GM18870 (cell line): ENCODE measurements around the gene MYO15A.
"Not testable (repeated sequence)": the region's sequence is repeated elsewhere in the genome, so short reads cannot be mapped to it uniquely, and the experiment has no call there.

Experiments used
- ATAC-seq: cut with Tn5 transposase; IDR thresholded peaks from one replicate; pipeline ENCODE4 v1.9.1; 2021; ENCODE audit warnings: moderate library complexity; ENCODE audit not compliant: unreplicated experiment

The MYO15A gene

DNA sequence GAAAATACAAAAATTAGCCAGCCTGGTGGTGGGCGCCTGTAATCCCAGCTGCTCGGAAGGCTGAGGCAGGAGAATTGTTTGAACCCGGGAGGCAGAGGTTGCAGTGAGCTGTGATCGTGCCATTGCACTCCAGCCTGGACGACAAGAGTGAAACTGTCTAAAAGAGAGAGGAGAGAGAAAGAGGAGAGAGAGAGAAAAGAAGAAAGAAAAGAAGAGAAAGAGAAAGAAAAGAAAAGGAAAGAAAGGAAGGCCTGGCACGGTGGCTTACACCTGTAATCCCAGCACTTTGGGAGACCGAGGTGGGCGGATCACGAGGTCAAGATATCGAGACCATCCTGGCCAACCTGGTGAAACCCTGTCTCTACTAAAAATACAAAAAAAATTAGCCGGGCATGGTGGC, 108.3 kb downstream of the MYO15A start:
- ATAC-seq: not testable (repeated sequence)

DNA sequence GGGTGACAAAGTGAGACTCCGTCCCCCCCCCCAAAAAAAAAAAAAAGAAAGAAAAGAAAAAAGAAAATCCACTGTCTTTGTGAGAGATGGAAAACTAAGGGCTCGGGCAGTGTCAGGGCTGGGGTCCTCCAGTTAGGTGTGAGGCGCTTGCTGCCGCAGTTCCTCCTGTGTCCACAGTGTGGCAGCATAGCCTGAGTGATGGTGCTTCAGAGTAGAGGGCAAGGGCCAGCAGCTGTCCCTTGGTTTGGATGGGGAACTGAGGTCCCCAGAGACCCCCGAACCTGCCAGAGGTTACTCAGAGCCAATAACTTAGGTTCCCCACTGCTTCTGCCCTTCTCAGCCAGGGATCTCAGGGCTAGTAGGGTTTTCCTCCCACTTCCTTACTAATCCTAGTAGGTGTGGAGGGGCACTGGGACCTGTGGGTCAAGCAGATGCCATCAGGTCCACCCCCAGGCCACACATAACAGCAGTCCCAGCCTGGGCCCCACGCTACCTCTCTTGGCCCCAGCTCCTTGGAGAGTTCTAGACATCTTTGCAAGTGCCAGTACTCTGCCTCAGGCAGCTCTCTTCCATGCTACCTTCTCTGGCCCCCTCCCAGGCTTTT, 109.0 kb downstream of the MYO15A start:
- ATAC-seq: no peak

DNA sequence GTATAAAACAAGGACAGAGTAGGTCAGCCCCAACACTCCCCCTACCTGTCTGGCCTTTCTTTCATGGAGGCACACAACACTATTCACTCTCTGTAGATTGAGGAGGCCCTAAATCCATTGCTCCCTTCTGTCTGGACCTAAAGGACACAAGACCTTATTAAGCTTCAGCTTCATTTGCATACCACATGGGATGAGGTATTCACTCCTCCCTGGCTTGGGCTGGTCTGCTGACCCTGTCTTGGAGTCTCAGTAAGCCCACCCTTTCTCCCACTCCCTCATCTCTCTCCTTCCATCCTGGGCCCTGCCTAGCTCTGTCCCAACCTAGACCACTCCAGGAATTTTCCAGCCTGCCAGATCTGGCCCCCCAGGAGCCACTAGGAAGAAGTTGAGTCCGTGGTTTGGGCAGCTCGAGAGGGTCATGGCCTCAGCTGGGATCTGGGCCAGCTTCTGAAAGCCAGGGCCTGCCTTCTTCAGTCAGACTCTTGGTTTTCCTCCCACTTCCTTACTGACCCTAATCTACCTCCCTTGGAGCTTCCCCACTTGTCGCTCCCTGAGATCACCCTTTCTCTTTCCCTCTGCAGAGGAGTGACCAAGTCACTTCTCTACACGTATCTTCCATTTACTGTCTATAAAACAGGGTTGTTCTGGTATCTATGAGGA, 110.3 kb downstream of the MYO15A start:
- ATAC-seq: no peak

GRCh38 chr17:18224053-18224386, 115.5 kb downstream of the MYO15A start:
- ATAC-seq: no peak

GRCh38 chr17:18224387-18225120, 116.0 kb downstream of the MYO15A start:
- ATAC-seq: no peak

DNA sequence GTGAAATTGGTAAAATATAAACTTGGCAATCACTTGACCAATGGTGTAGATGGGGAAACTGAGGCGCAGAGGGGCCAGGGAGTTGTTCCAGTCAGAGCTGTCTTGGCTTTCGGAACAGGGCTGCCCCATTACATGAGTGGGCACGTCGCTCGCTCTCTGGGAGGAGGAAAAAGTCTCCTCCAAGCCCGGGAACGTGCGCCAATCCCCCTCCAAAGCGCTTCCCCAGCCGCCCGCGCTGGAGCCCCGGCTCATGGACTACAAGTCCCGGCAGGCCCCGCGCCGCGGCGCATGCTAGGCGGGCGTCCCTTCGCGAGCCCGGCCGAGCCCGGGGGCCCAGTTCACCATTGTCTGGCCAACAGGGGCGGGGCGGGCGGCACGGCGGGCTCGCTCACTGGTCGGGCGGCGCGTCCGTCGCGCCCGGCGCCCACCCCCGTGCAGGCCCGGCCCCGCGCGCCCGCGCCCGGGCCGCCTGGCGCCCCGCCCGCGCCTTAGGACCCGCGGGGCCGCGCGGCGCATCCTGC, 116.6 kb downstream of the MYO15A start, which contains the start of gene LLGL1:
LLGL1 (plus strand) TSS at position 515 of the 521 bp plus-strand sequence. CDS start 48 bp downstream, outside the sequence.
- no peak for ATAC-seq

DNA sequence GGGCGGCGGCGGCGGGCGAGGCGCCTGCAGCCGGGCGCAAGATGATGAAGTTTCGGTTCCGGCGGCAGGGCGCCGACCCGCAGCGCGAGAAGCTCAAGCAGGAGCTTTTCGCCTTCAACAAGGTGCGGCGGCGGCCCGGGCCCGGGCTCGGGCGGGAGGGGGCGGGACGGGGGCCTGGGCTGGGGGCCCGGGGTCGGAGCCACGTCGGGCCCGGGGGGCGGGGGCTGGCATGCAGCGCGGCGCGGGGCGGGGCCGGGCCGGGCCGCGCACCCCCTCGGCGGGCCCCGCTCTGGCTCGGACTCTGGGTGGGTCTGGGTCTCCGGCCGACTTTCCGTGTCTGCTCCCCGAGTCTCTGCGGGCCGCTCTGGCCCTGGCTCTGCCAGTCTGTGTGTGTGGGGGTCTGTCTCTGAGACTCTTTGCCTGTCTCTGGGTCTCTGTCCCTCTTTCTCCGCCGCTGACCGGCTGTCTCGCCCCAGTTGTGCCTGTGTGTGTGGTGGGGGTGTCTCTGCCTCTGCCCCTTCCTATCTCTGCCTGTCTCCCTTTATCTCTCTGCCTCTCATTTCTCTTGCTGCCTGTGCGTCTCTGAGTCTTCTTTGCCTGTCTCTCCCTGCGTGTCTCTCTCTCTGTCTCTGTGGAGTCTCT, 117.2 kb downstream of the MYO15A start:
- ATAC-seq: no peak

GRCh38 chr17:18226284-18226945, 117.9 kb downstream of the MYO15A start:
- no peak for ATAC-seq

- no peak for ATAC-seq
These were observed 119.1 kb downstream of the MYO15A start for GRCh38 chr17:18227635-18228034.

DNA sequence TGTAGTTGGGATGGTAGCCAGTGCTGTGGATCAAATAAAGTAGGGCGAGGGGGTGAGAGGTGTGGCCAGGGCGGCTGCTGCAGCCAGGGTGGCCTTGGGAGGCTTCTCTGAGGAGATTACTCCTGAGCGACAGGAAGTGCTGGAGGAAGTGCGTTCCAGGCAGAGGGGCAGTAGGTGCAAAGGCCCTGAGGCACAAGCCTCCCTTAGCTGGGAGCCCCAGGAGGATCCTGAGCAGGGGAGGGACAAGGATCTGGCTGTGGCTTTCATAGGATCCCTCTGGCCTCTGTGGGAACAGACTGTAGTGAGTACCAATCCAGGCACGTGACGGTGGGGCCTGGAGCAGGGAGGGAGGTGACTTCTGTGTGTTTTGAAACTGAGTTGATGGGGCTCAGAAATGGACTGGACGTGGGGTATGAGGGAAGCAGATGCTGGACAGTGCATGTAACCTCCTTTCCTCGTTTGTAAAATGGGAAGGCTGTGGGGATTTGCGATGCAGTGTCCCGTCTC, 119.7 kb downstream of the MYO15A start:
- ATAC-seq: no peak

DNA sequence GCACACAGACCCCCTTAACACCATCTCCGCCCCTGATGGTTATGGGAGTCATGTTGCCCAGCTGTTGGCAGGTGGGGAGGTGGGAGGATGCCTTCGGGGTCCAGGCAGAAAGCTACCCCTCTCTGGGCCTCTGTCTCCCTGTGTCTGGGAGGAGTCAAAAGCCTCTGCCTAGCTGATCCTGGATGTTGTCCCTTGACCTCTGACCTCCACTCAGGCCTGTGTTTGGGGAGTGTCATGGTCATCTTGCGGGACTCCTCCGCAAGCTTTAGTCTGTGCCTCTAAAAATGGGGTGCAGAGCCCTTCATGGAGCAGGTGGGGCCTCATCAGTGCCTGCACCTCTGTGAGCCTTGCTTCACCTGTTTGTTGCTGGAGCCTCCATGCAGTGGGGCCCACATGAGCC, 120.7 kb downstream of the MYO15A start:
- ATAC-seq: no peak
